GM18505 (cell line): ENCODE results near the gene PCSK5.

ENCODE experiments used
- ATAC-seq: cut with Tn5 transposase; IDR thresholded peaks from one replicate; pipeline ENCODE4 v1.9.1; 2021; ENCODE audit not compliant: unreplicated experiment
- POLR2A ChIP-seq: IDR thresholded peaks from 4 replicates; pipeline ENCODE4 v1.6.1; 2011; ENCODE audit warnings: borderline replicate concordance; ENCODE audit not compliant: insufficient read depth, insufficient read length; ENCODE audit errors: extremely low read depth

The PCSK5 gene

GRCh38 chr9:75974016-75974766 lies 83.7 kb downstream of the PCSK5 start:
- no peak for ATAC-seq
- no peak for TF ChIP-seq POLR2A

- TF ChIP-seq POLR2A = no peak
- ATAC-seq = no peak
Observed at GRCh38 chr9:75975071-75975470, 84.6 kb downstream of the PCSK5 start.

- TF ChIP-seq POLR2A = no peak
- no peak for ATAC-seq
Observed at GRCh38 chr9:75976549-75976948, 86.1 kb downstream of the PCSK5 start.

GRCh38 chr9:75979362-75979761 lies 88.9 kb downstream of the PCSK5 start:
- no peak for TF ChIP-seq POLR2A
- no peak for ATAC-seq

- TF ChIP-seq POLR2A = no peak
- ATAC-seq = no peak
Observed at GRCh38 chr9:75983319-75984045, 93.0 kb downstream of the PCSK5 start.

GRCh38 chr9:75985515-75985914 lies 95.0 kb downstream of the PCSK5 start:
- ATAC-seq = no peak
- no peak for TF ChIP-seq POLR2A

- TF ChIP-seq POLR2A = no peak
- ATAC-seq = no peak
Observed at GRCh38 chr9:75988663-75989062, 98.2 kb downstream of the PCSK5 start.

GRCh38 chr9:75990156-75990555 lies 99.7 kb downstream of the PCSK5 start:
- ATAC-seq = no peak
- no peak for TF ChIP-seq POLR2A

GRCh38 chr9:75990576-75991304 lies 100.3 kb downstream of the PCSK5 start:
- ATAC-seq = no peak
- no peak for TF ChIP-seq POLR2A

GRCh38 chr9:75992482-75993206 lies 102.2 kb downstream of the PCSK5 start:
- no peak for ATAC-seq
- TF ChIP-seq POLR2A = no peak

GRCh38 chr9:75993434-75993833 lies 103.0 kb downstream of the PCSK5 start:
- no peak for ATAC-seq
- no peak for TF ChIP-seq POLR2A

- no peak for TF ChIP-seq POLR2A
Observed at GRCh38 chr9:75995066-75995465, 104.6 kb downstream of the PCSK5 start.

GRCh38 chr9:75996726-75997125 lies 106.3 kb downstream of the PCSK5 start:
- no peak for TF ChIP-seq POLR2A

More at GRCh38 chr9:75995066-75995465, 104.6 kb downstream of the PCSK5 start:
- ATAC-seq = no peak

GRCh38 chr9:75997206-75997605 lies 106.7 kb downstream of the PCSK5 start:
- no peak for ATAC-seq

More at GRCh38 chr9:75996726-75997125, 106.3 kb downstream of the PCSK5 start:
- ATAC-seq = no peak

More at GRCh38 chr9:75997206-75997605, 106.7 kb downstream of the PCSK5 start:
- TF ChIP-seq POLR2A = no peak
